H7 (cell line): ENCODE measurements around the gene C1orf226. TPM values are rescaled to one million over a fixed set of nuclear protein-coding genes. Genes with fewer than 3 reads are reported as not detected.

Experiments
- DNase-seq: peaks from one replicate; pipeline ENCODE4 v3.0.0; 2012
- H3K27me3 ChIP-seq: 2 replicates; pipeline ENCODE4 v1.6.0; 2011; ENCODE audit warnings: mild to moderate bottlenecking, low read length; ENCODE audit not compliant: control insufficient read depth, insufficient read depth
- H3K36me3 ChIP-seq: replicated peaks from 2 replicates; pipeline ENCODE4 v1.5.1; 2011; ENCODE audit warnings: low read length; ENCODE audit not compliant: control insufficient read depth, insufficient read depth
- H3K4me3 ChIP-seq: 2 replicates; pipeline ENCODE4 v1.5.1; 2011; ENCODE audit warnings: low read depth, mild to moderate bottlenecking, control low read depth, low read length, moderate library complexity; ENCODE audit not compliant: insufficient read depth
- total RNA-seq: library from RNA; depleted of rRNA; stranded (reverse); fragments of >200 nt; shearing (Covaris generic); gene quantifications from 2 replicates; pipeline ENCODE4 v1.2.3, GENCODE V29; 2014

The C1orf226 gene
- total RNA-seq, 1 experiment from 2014 or later: 13.4 TPM

GRCh38 chr1:162384601-162385279 is 3.2 kb downstream of the C1orf226 start:
- peak; percentile 31 for DNase-seq
- H3K27me3 ChIP-seq: no peaks in the 10 kb centered on the region
- H3K36me3 ChIP-seq: peaks cover 2% of the 10 kb centered on the region
- H3K4me3 ChIP-seq: no peak overlapping the region

- H3K27me3 ChIP-seq: no peaks in the 10 kb centered on the region
- no peak for DNase-seq
- H3K36me3 ChIP-seq: peaks cover 2% of the 10 kb centered on the region
- H3K4me3 ChIP-seq: no peak overlapping the region
These were observed 3.7 kb downstream of the C1orf226 start for GRCh38 chr1:162385280-162385623.

GRCh38 chr1:162385702-162386101 is 4.2 kb downstream of the C1orf226 start:
- H3K27me3 ChIP-seq: no peaks in the 10 kb centered on the region
- DNase-seq: peak; percentile 6
- no peak overlapping the region for H3K4me3 ChIP-seq
- H3K36me3 ChIP-seq: peaks cover 2% of the 10 kb centered on the region

- Histone ChIP-seq H3K27me3 (no peaks in the 10 kb centered on the region), H3K36me3 (peaks cover 2% of the 10 kb centered on the region), H3K4me3 (no peak overlapping the region)
- DNase-seq: peak; percentile 7
These were observed 5.0 kb downstream of the C1orf226 start for GRCh38 chr1:162386292-162387225.

- DNase-seq: peak; percentile 16
- no peaks in the 10 kb centered on the region for H3K27me3 ChIP-seq
- peaks cover 2% of the 10 kb centered on the region for H3K36me3 ChIP-seq
- H3K4me3 ChIP-seq: no peak overlapping the region
These were observed 5.9 kb downstream of the C1orf226 start for GRCh38 chr1:162387226-162388082.

- H3K36me3 ChIP-seq: peaks cover 2% of the 10 kb centered on the region
- H3K4me3 ChIP-seq: no peak overlapping the region
- DNase-seq: peak; percentile 28
- no peaks in the 10 kb centered on the region for H3K27me3 ChIP-seq
These were observed 6.6 kb downstream of the C1orf226 start for GRCh38 chr1:162388083-162388594.

- H3K27me3 ChIP-seq: no peaks in the 10 kb centered on the region
- DNase-seq: peak; percentile 13
- no peaks in the 10 kb centered on the region; the same call in 1 of the 2 replicates for H3K36me3 ChIP-seq
- no peak overlapping the region for H3K4me3 ChIP-seq
These were observed 7.1 kb downstream of the C1orf226 start for GRCh38 chr1:162388615-162389014.

- H3K27me3 ChIP-seq: no peaks in the 10 kb centered on the region
- DNase-seq: peak; percentile 30
- H3K4me3 ChIP-seq: no peak overlapping the region
- H3K36me3 ChIP-seq: no peaks in the 10 kb centered on the region
These were observed 7.7 kb downstream of the C1orf226 start for GRCh38 chr1:162389021-162389818.

- peak; percentile 8 for DNase-seq
- Histone ChIP-seq H3K4me3 (no peak overlapping the region), H3K36me3 (no peaks in the 10 kb centered on the region), H3K27me3 (no peaks in the 10 kb centered on the region)
These were observed 8.4 kb downstream of the C1orf226 start for GRCh38 chr1:162389971-162390370.

GRCh38 chr1:162390396-162391185 is 9.1 kb downstream of the C1orf226 start:
- Histone ChIP-seq H3K4me3 (no peak overlapping the region), H3K27me3 (no peaks in the 10 kb centered on the region), H3K36me3 (no peaks in the 10 kb centered on the region)
- peak; percentile 13 for DNase-seq

- H3K36me3 ChIP-seq: no peaks in the 10 kb centered on the region
- peak; percentile 60 for DNase-seq
- no peak overlapping the region for H3K4me3 ChIP-seq
- no peaks in the 10 kb centered on the region for H3K27me3 ChIP-seq
These were observed 10.4 kb downstream of the C1orf226 start for GRCh38 chr1:162391790-162392563.

- no peak for DNase-seq
- Histone ChIP-seq H3K36me3 (no peaks in the 10 kb centered on the region), H3K27me3 (no peaks in the 10 kb centered on the region), H3K4me3 (no peak overlapping the region)
These were observed 14.8 kb downstream of the C1orf226 start for GRCh38 chr1:162396201-162396906.
